SH-SY5Y (cell line): ENCODE data around the gene MYO10.

Experiments
- GATA2 ChIP-seq: IDR thresholded peaks from 2 replicates; pipeline ENCODE4 v1.6.1; 2011; ENCODE audit warnings: mild to moderate bottlenecking, low read depth, low read length
- GATA3 ChIP-seq: IDR thresholded peaks from 2 replicates; pipeline ENCODE4 v1.6.1; 2011; ENCODE audit warnings: low read depth, mild to moderate bottlenecking, low read length, moderate library complexity

DNA sequence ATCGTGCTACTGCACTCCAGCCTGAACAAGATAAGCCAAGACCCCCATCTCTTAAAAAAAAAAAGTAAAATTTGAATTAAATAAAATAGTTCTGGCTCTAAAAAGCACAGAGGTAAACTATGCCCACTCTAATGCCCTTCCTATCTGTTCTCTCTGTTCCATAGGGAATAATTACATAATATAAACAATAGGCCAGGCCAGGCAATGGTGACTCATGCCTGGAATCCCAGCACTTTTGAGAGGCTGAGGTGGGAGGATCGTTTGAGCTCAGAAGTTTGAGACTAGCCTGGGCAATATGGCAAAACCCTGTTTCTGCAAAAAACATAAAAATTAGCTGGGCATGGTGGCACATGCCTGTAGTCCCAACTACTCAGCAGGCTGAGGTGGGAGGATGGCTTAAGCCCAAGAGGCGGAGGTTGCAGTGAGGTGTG lies 47.4 kb downstream of the MYO10 start:
- TF ChIP-seq GATA3 (no peak), GATA2 (no peak)
